Kidney (tissue), 14 donors: ENCODE results near the gene ESRRB. TPM values are rescaled to one million over a fixed set of nuclear protein-coding genes. Genes with fewer than 3 reads are reported as not detected.

ENCODE experiments used
- DNase-seq, 5 donors: peaks; one replicate each; pipeline ENCODE4 v3.0.0-alpha.2; 2013 to 2020
- FAIRE-seq: peaks from 2 replicates; lab custom pipeline; 2012; peaks lifted over from hg19 to GRCh38; lab: Jason Lieb, UNC
- H3K27ac ChIP-seq, 2 donors: one replicate each; pipeline ENCODE4 v1.7.0; 2013; ENCODE audit warnings: low read depth in 2 of 2, low read length in 2 of 2, inconsistent platforms in 1 of 2
- H3K27me3 ChIP-seq: one replicate; pipeline ENCODE4 v1.7.1; 2013; ENCODE audit warnings: low read length, inconsistent platforms; ENCODE audit not compliant: control insufficient read depth, insufficient read depth
- H3K36me3 ChIP-seq, 3 donors: one replicate each; pipeline versions ENCODE4 v1.7.0 to v1.7.1; 2013; ENCODE audit warnings: low read length in 3 of 3, control low read depth in 1 of 3, inconsistent platforms in 1 of 3; ENCODE audit not compliant: insufficient read depth in 3 of 3, control insufficient read depth in 2 of 3
- H3K4me1 ChIP-seq, 3 donors: one replicate each; pipeline versions ENCODE4 v1.7.0 to v1.7.1; 2013; ENCODE audit warnings: low read length in 3 of 3, inconsistent platforms in 1 of 3, low read depth in 1 of 3; ENCODE audit not compliant: control insufficient read depth in 2 of 3, insufficient read depth in 2 of 3
- H3K4me3 ChIP-seq, 3 donors: one replicate each; pipeline versions ENCODE4 v1.7.0 to v1.8.1; 2013; ENCODE audit warnings: low read length in 3 of 3, control low read depth in 1 of 3, inconsistent platforms in 1 of 3
- H3K9ac ChIP-seq, 3 donors: one replicate each; pipeline versions ENCODE4 v1.7.0 to v1.7.1; 2013; ENCODE audit warnings: low read length in 3 of 3, control low read depth in 1 of 3, inconsistent platforms in 1 of 3
- H3K9me3 ChIP-seq, 3 donors: one replicate each; pipeline versions ENCODE4 v1.7.0 to v1.7.1; 2013; ENCODE audit warnings: low read length in 3 of 3, control low read depth in 1 of 3, inconsistent platforms in 1 of 3; ENCODE audit not compliant: control insufficient read depth in 2 of 3, insufficient read depth in 1 of 3
- CTCF ChIP-seq: IDR thresholded peaks from 3 replicates; pipeline ENCODE4 v1.5.1; 2012; ENCODE audit warnings: mild to moderate bottlenecking, moderate library complexity, borderline replicate concordance; ENCODE audit not compliant: insufficient read depth; ENCODE audit errors: extremely low read depth
- intact Hi-C: fragments of 100-400 bp; cut with DNase I; formaldehyde crosslinking; loops from one replicate; pipeline ENCODE4 v1.11.1; 2022
- polyA plus RNA-seq: library from polyadenylated mRNA; stranded (reverse); fragments of 350-450 nt; fragmentation: Illumina TruSeq; extraction: RNeasy Lipid Tissue Mini Kit (QIAGEN cat#74804); gene quantifications from one replicate; pipeline ENCODE4 v1.2.3, GENCODE V29; 2014; ENCODE audit warnings: low read depth, low replicate concordance; ENCODE audit not compliant: insufficient read depth
- total RNA-seq: library from RNA; stranded (reverse); fragmentation: NEBNext Ultra II Directional; extraction: Animal tissue kit (Norgen Biotek cat#: 25700); gene quantifications from one replicate; pipeline ENCODE4 v1.2.1, GENCODE V29; 2021
- donor health status: control.
- donor health status: control.
- donor health status: control.
- donor health status: control.
- donor health status: control.
- donor health status: DM: yes; HTN: yes; CAD: no.
- donor health status: Normal renal cell carcinoma (clear cell type).

The ESRRB gene
- total and polyA plus RNA-seq, 2 donors from 2014 or later: 3.9 to 19.1 TPM

DNA sequence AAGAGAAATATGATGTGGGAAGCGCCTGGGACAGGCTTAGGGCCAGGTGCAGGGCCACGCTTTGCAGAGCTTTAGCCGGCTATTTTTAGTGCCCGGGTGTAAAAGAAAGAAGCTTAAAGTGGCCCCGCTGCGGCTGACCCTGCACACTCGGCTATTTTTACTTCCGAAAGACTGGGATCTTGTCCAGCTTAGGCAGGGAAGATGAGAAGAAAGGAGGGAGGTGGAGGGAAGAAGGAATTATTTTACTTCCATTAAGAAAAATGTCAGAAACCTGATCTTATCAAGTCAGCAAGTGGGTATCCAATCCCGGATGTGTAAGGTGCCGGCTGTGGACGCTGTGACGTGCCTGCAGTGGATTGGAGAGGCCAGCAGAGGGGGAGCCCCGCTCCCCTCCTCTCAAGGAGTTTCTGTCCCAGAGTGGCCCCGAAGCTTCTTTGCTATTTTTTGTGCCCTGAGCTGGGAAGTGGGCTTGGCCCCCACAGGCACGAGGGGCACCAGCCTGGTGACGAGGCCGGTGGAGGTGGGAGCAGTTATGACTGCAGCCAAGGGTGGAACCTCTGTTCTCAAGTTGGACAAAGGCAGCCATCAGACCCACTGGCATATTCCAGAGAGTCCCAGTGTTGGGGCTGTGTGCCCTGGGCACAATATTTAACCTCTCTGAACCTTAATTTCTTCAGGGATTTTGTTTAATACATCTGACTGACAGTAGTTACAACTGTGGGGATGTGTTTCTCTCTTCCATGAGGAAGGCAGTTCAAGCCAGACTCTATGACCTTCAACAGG is 97.7 kb downstream of the ESRRB start:
- no peak for TF ChIP-seq CTCF
- DNase-seq (peak in 4 of 5 donors; percentile 77 to 83 (median 80)), FAIRE-seq (no peak)
- intact Hi-C loops: no loop called here
- Histone ChIP-seq H3K27me3 (no peaks in the 10 kb centered on the region), H3K27ac (no peak overlapping the region), H3K4me1 (peaks cover 0 to 4% (median 0%) of the 10 kb centered on the region in 3 donors), H3K9ac (no peak overlapping the region), H3K36me3 (no peaks in the 10 kb centered on the region), H3K4me3 (peak overlapping the region in 1 of 3 donors; percentile 15), H3K9me3 (no peaks in the 10 kb centered on the region)

DNA sequence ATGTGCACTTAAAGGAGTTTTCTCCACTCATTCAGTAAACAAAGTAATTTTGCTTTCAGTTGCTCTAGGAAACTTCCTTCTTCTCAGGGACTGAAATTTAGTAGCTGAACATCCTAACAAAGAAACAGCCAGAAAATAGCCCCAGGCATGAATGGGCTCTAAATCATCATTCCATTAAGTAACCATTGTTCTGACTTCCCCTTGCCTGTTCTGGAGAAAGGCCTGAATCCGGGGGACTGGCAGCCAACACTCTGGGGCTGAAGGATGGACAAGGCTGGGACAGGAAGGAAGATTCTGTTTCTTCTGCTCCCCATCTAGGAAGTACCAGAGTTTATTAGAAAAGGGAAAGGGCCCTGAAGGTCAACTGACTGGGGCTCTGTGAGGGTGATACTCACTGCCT is 104.5 kb downstream of the ESRRB start:
- H3K27ac ChIP-seq: no peak overlapping the region
- DNase-seq: peak in 1 of 5 donors; percentile 47
- FAIRE-seq: no peak
- no peak for TF ChIP-seq CTCF
- H3K9ac ChIP-seq: no peak overlapping the region
- no peaks in the 10 kb centered on the region for H3K9me3 ChIP-seq
- intact Hi-C loops: no loop called here
- no peak overlapping the region for H3K4me3 ChIP-seq
- H3K4me1 ChIP-seq: peaks cover 0 to 5% (median 0%) of the 10 kb centered on the region in 3 donors
- no peaks in the 10 kb centered on the region for H3K36me3 ChIP-seq
- H3K27me3 ChIP-seq: no peaks in the 10 kb centered on the region

DNA sequence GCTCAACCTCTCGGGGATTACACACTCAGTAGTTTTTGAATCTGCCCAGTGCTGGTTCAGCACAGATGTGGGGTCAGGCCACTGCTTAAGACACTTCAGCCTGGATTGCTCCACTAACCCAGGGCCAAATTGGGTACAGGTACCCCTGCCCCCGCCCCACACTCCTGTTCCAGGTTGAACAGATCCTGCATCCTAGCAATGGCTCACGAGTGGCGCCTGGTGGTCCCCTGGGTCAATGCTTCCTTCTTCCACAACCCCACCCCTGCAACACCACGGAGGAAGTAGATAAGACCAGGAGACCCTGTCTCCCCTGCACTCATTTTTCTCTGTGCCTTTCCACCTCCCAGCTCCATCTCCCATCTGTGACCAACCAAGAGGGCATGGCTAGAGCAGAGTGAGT is 108.4 kb downstream of the ESRRB start:
- H3K27ac ChIP-seq: no peak overlapping the region
- no peak for TF ChIP-seq CTCF

More for the DNA sequence above, 108.4 kb downstream of the ESRRB start:
- Histone ChIP-seq H3K36me3 (no peaks in the 10 kb centered on the region), H3K9me3 (no peaks in the 10 kb centered on the region), H3K27me3 (no peaks in the 10 kb centered on the region), H3K9ac (no peak overlapping the region), H3K4me3 (no peak overlapping the region), H3K4me1 (no peaks in the 10 kb centered on the region)
- DNase-seq (no peak), FAIRE-seq (no peak)
- intact Hi-C loops: no loop called here
